ENCODE measurements around the gene PITPNM3.

Gene PITPNM3

DNA sequence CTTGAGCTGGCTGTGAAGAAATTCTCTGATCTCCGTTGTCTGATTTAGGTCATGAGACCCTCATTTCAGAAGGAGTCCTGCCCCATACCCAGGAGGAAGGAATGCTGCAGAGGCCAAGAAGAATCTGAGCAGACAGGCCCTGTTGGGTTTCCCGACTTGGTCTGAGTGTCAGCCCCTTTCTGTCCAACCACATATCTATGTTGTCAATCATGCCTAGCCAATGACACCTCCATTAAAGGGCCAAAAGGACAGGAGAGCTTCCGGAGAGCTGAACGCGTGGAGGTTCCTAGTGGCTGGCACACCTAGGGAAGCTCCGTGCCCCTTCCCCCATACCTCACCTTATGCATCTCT lies 74.3 kb downstream of the PITPNM3 start:
- peaks cover 7% of the 10 kb centered on the region for H3K36me3 ChIP-seq (ENCODE audit: insufficient read depth, low read length)

DNA sequence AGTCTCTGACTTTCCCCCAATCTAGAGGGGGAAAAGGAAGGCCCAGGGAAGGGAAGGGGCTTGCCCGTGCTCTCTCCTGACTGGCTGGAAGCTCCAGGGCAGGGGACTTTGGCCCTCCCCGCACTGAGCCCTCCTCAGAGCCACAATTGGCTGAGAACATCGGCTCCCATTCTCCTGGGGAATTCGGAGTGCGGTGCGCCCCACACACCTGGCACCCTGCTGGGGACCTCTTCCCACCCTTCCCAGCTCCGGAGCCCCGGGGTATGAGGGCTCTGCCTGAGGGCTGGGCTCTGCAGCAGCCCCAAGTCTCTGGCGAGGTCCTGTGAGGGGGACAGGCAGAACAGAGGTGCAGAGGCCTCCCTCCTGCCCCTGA lies 76.1 kb downstream of the PITPNM3 start:
- H3K4me1 ChIP-seq (ENCODE audit: insufficient read depth, low read length) = peaks cover 4% of the 10 kb centered on the region
- H3K4me3 ChIP-seq (ENCODE audit: low read depth in 1 of 2, low read length in 2 of 2) = no peak overlapping the region
- H3K9me3 ChIP-seq (ENCODE audit: low read length) = no peaks in the 10 kb centered on the region
- H3K27ac ChIP-seq (ENCODE audit: low read depth, low read length) = no peak overlapping the region
- H3K36me3 ChIP-seq (ENCODE audit: insufficient read depth, low read length) = peaks cover 7% of the 10 kb centered on the region
- no peak overlapping the region for H3K9ac ChIP-seq (ENCODE audit: low read length)
- H3K27me3 ChIP-seq (ENCODE audit: control insufficient read depth in 1 of 2, insufficient read depth in 2 of 2, low read length in 2 of 2) = no peaks in the 10 kb centered on the region

More for the DNA sequence above, 74.3 kb downstream of the PITPNM3 start:
- Histone ChIP-seq H3K9me3 (ENCODE audit: low read length) (no peaks in the 10 kb centered on the region), H3K27me3 (ENCODE audit: control insufficient read depth in 1 of 2, insufficient read depth in 2 of 2, low read length in 2 of 2) (no peaks in the 10 kb centered on the region), H3K4me3 (ENCODE audit: low read depth in 1 of 2, low read length in 2 of 2) (no peak overlapping the region), H3K9ac (ENCODE audit: low read length) (no peak overlapping the region), H3K27ac (ENCODE audit: low read depth, low read length) (no peak overlapping the region), H3K4me1 (ENCODE audit: insufficient read depth, low read length) (no peaks in the 10 kb centered on the region)

GRCh38 chr17:6479622-6480302 lies 76.6 kb downstream of the PITPNM3 start:
- Histone ChIP-seq H3K27me3 (ENCODE audit: control insufficient read depth in 1 of 2, insufficient read depth in 2 of 2, low read length in 2 of 2) (no peaks in the 10 kb centered on the region), H3K9me3 (ENCODE audit: low read length) (no peaks in the 10 kb centered on the region), H3K4me1 (ENCODE audit: insufficient read depth, low read length) (peaks cover 6% of the 10 kb centered on the region), H3K36me3 (ENCODE audit: insufficient read depth, low read length) (peaks cover 7% of the 10 kb centered on the region), H3K9ac (ENCODE audit: low read length) (no peak overlapping the region), H3K27ac (ENCODE audit: low read depth, low read length) (no peak overlapping the region), H3K4me3 (ENCODE audit: low read depth in 1 of 2, low read length in 2 of 2) (no peak overlapping the region)

- Histone ChIP-seq H3K27ac (ENCODE audit: low read depth, low read length) (no peak overlapping the region), H3K27me3 (ENCODE audit: control insufficient read depth in 1 of 2, insufficient read depth in 2 of 2, low read length in 2 of 2) (no peaks in the 10 kb centered on the region), H3K36me3 (ENCODE audit: insufficient read depth, low read length) (peaks cover 4% of the 10 kb centered on the region), H3K4me3 (ENCODE audit: low read depth in 1 of 2, low read length in 2 of 2) (no peak overlapping the region), H3K9me3 (ENCODE audit: low read length) (no peaks in the 10 kb centered on the region), H3K4me1 (ENCODE audit: insufficient read depth, low read length) (peaks cover 6% of the 10 kb centered on the region), H3K9ac (ENCODE audit: low read length) (no peak overlapping the region)
Observed at GRCh38 chr17:6478486-6478885, 77.9 kb downstream of the PITPNM3 start.

- Histone ChIP-seq H3K4me3 (ENCODE audit: low read depth in 1 of 2, low read length in 2 of 2) (no peak overlapping the region), H3K36me3 (ENCODE audit: insufficient read depth, low read length) (no peaks in the 10 kb centered on the region)
Observed at GRCh38 chr17:6477831-6478383, 78.4 kb downstream of the PITPNM3 start.

DNA sequence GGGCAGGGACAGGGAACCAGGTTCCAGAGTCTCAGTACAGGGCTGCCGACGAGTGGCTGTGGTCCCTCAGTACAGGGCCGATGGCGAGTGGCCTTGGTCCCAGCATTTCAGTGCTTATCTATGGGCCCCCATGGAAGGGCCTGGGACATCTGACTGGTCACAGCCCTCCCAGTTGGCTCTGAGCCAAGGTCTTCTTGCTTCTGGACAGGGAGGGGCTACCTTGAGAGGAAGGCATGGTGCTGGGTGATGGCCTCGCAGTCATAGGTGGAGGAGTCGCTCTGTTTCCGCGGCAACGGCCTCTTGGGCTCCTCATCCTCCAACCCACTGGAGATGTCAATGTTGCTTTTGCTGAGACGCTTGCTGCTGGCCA lies 79.6 kb downstream of the PITPNM3 start:
- Histone ChIP-seq H3K4me1 (ENCODE audit: insufficient read depth, low read length) (peaks cover 15% of the 10 kb centered on the region), H3K9me3 (ENCODE audit: low read length) (no peaks in the 10 kb centered on the region), H3K27ac (ENCODE audit: low read depth, low read length) (no peak overlapping the region), H3K9ac (ENCODE audit: low read length) (no peak overlapping the region), H3K4me3 (ENCODE audit: low read depth in 1 of 2, low read length in 2 of 2) (no peak overlapping the region), H3K36me3 (ENCODE audit: insufficient read depth, low read length) (no peaks in the 10 kb centered on the region), H3K27me3 (ENCODE audit: control insufficient read depth in 1 of 2, insufficient read depth in 2 of 2, low read length in 2 of 2) (no peaks in the 10 kb centered on the region)

More at GRCh38 chr17:6477831-6478383, 78.4 kb downstream of the PITPNM3 start:
- H3K27me3 ChIP-seq (ENCODE audit: control insufficient read depth in 1 of 2, insufficient read depth in 2 of 2, low read length in 2 of 2) = no peaks in the 10 kb centered on the region
- no peaks in the 10 kb centered on the region for H3K9me3 ChIP-seq (ENCODE audit: low read length)
- no peak overlapping the region for H3K27ac ChIP-seq (ENCODE audit: low read depth, low read length)
- no peak overlapping the region for H3K9ac ChIP-seq (ENCODE audit: low read length)
- peaks cover 12% of the 10 kb centered on the region for H3K4me1 ChIP-seq (ENCODE audit: insufficient read depth, low read length)

GRCh38 chr17:6476076-6476809 lies 80.1 kb downstream of the PITPNM3 start:
- no peak overlapping the region for H3K9ac ChIP-seq (ENCODE audit: low read length)

GRCh38 chr17:6475411-6475810 lies 80.9 kb downstream of the PITPNM3 start:
- no peak overlapping the region for H3K4me3 ChIP-seq (ENCODE audit: low read depth in 1 of 2, low read length in 2 of 2)
- no peak overlapping the region for H3K9ac ChIP-seq (ENCODE audit: low read length)
- H3K36me3 ChIP-seq (ENCODE audit: insufficient read depth, low read length) = peaks cover 6% of the 10 kb centered on the region
- peaks cover 15% of the 10 kb centered on the region for H3K4me1 ChIP-seq (ENCODE audit: insufficient read depth, low read length)
- H3K27ac ChIP-seq (ENCODE audit: low read depth, low read length) = peak overlapping the region; percentile 1
- H3K27me3 ChIP-seq (ENCODE audit: control insufficient read depth in 1 of 2, insufficient read depth in 2 of 2, low read length in 2 of 2) = no peaks in the 10 kb centered on the region
- no peaks in the 10 kb centered on the region for H3K9me3 ChIP-seq (ENCODE audit: low read length)

More at GRCh38 chr17:6476076-6476809, 80.1 kb downstream of the PITPNM3 start:
- no peaks in the 10 kb centered on the region for H3K27me3 ChIP-seq (ENCODE audit: control insufficient read depth in 1 of 2, insufficient read depth in 2 of 2, low read length in 2 of 2)
- no peak overlapping the region for H3K4me3 ChIP-seq (ENCODE audit: low read depth in 1 of 2, low read length in 2 of 2)
- peak overlapping the region; percentile 70 for H3K27ac ChIP-seq (ENCODE audit: low read depth, low read length)
- H3K4me1 ChIP-seq (ENCODE audit: insufficient read depth, low read length) = peaks cover 15% of the 10 kb centered on the region
- H3K9me3 ChIP-seq (ENCODE audit: low read length) = no peaks in the 10 kb centered on the region
- no peaks in the 10 kb centered on the region for H3K36me3 ChIP-seq (ENCODE audit: insufficient read depth, low read length)

DNA sequence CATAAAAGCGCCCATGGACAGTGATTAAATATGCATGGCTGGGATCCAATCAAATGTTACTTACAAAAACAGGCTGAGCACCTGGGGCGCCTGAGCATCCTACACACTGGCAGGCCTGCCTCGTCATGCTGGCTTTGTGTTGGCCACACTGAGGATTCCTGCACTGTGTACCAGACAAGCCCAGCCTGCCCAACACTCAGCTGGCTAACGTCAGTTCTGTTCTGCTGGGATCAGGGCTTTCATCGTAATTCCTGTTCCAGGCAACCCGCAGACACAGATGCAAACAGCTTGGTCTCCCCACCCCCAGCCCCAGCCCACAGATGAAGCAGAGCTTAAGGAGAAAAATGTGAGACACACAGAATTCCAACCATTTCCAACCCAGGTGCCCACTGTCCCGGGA lies 81.4 kb downstream of the PITPNM3 start:
- no peaks in the 10 kb centered on the region for H3K9me3 ChIP-seq (ENCODE audit: low read length)
- peak overlapping the region; percentile 49 for H3K27ac ChIP-seq (ENCODE audit: low read depth, low read length)
- H3K9ac ChIP-seq (ENCODE audit: low read length) = no peak overlapping the region
- no peak overlapping the region for H3K4me3 ChIP-seq (ENCODE audit: low read depth in 1 of 2, low read length in 2 of 2)
- H3K4me1 ChIP-seq (ENCODE audit: insufficient read depth, low read length) = peaks cover 15% of the 10 kb centered on the region
- H3K36me3 ChIP-seq (ENCODE audit: insufficient read depth, low read length) = peaks cover 8% of the 10 kb centered on the region
- H3K27me3 ChIP-seq (ENCODE audit: control insufficient read depth in 1 of 2, insufficient read depth in 2 of 2, low read length in 2 of 2) = no peaks in the 10 kb centered on the region

GRCh38 chr17:6474376-6474775 lies 82.0 kb downstream of the PITPNM3 start:
- H3K27ac ChIP-seq (ENCODE audit: low read depth, low read length) = peak overlapping the region; percentile 49
- H3K9me3 ChIP-seq (ENCODE audit: low read length) = no peaks in the 10 kb centered on the region
- H3K4me3 ChIP-seq (ENCODE audit: low read depth in 1 of 2, low read length in 2 of 2) = no peak overlapping the region
- no peak overlapping the region for H3K9ac ChIP-seq (ENCODE audit: low read length)
- no peaks in the 10 kb centered on the region for H3K27me3 ChIP-seq (ENCODE audit: control insufficient read depth in 1 of 2, insufficient read depth in 2 of 2, low read length in 2 of 2)
- peaks cover 15% of the 10 kb centered on the region for H3K4me1 ChIP-seq (ENCODE audit: insufficient read depth, low read length)
- H3K36me3 ChIP-seq (ENCODE audit: insufficient read depth, low read length) = peaks cover 13% of the 10 kb centered on the region

DNA sequence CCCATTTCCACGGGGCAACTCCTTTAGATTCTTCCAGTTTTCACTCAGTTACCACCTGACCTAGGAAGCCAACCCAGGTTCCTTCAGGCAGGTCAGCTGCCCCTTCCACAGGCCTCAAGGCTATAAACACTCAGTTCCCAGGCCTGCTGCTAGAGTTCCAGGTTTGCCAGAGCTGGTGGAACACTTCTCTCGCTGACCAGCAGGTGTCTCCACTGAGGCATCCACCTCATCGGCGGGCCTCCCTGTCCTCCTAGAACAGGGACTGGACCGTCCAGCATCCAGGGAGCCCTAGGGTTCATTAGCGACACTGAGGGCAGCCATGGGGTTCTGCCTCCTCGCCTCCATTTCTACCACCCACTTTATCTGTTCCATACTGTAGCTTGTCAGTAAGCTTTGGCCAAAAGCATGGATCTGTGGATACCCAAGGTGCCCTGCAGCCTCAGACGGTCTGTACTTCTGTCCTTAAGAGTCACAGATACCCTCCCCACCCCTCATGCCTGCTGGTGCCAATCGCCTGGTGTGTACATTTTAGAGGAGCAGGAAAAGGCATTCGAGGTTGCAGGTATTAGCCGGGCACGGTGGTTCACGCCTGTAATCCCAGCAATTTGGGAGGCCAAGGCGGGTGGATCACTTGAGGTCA lies 83.1 kb downstream of the PITPNM3 start:
- Histone ChIP-seq H3K4me1 (ENCODE audit: insufficient read depth, low read length) (peaks cover 15% of the 10 kb centered on the region), H3K9ac (ENCODE audit: low read length) (no peak overlapping the region), H3K27ac (ENCODE audit: low read depth, low read length) (no peak overlapping the region), H3K9me3 (ENCODE audit: low read length) (no peaks in the 10 kb centered on the region), H3K27me3 (ENCODE audit: control insufficient read depth in 1 of 2, insufficient read depth in 2 of 2, low read length in 2 of 2) (no peaks in the 10 kb centered on the region), H3K4me3 (ENCODE audit: low read depth in 1 of 2, low read length in 2 of 2) (no peak overlapping the region), H3K36me3 (ENCODE audit: insufficient read depth, low read length) (peaks cover 15% of the 10 kb centered on the region)
